ENCODE measurements around the gene GHR. TPM values are rescaled to one million over a fixed set of nuclear protein-coding genes. Genes with fewer than 3 reads are reported as not detected.
"Not testable (repeated sequence)": the region's sequence is repeated elsewhere in the genome, so short reads cannot be mapped to it uniquely, and the experiment has no call there.

The GHR gene
- total RNA-seq, 1 donor from 2014 or later = 1.6 TPM

GRCh38 chr5:42636946-42637345, 213.7 kb downstream of the GHR start:
- FAIRE-seq (no peak), DNase-seq (ENCODE audit: low spot score in 2 of 2) (no peak)

- no peak for DNase-seq (ENCODE audit: low spot score in 2 of 2)
- no peak for FAIRE-seq
These were observed 215.7 kb downstream of the GHR start for GRCh38 chr5:42638972-42639371.

- no peak for DNase-seq (ENCODE audit: low spot score in 2 of 2)
- FAIRE-seq = no peak
These were observed 217.6 kb downstream of the GHR start for GRCh38 chr5:42640835-42641234.

GRCh38 chr5:42641336-42642005, 218.2 kb downstream of the GHR start:
- DNase-seq (ENCODE audit: low spot score in 2 of 2) (no peak), FAIRE-seq (no peak)

- DNase-seq (ENCODE audit: low spot score in 2 of 2) (no peak), FAIRE-seq (no peak)
These were observed 218.8 kb downstream of the GHR start for GRCh38 chr5:42642006-42642405.

GRCh38 chr5:42643360-42643759, 220.1 kb downstream of the GHR start:
- FAIRE-seq = no peak
- no peak for DNase-seq (ENCODE audit: low spot score in 2 of 2)

- no peak for FAIRE-seq
These were observed 221.9 kb downstream of the GHR start for GRCh38 chr5:42645138-42645537.

GRCh38 chr5:42648036-42648435, 224.8 kb downstream of the GHR start:
- FAIRE-seq (no peak), DNase-seq (ENCODE audit: low spot score in 2 of 2) (no peak)

More at GRCh38 chr5:42645138-42645537, 221.9 kb downstream of the GHR start:
- no peak for DNase-seq (ENCODE audit: low spot score in 2 of 2)

GRCh38 chr5:42648915-42649314, 225.7 kb downstream of the GHR start:
- no peak for FAIRE-seq
- no peak for DNase-seq (ENCODE audit: low spot score in 2 of 2)

GRCh38 chr5:42650084-42650483, 226.8 kb downstream of the GHR start:
- FAIRE-seq = no peak
- DNase-seq (ENCODE audit: low spot score in 2 of 2) = no peak

GRCh38 chr5:42653705-42654104, 230.5 kb downstream of the GHR start:
- DNase-seq (ENCODE audit: low spot score in 2 of 2) (no peak), FAIRE-seq (no peak)

- no peak for FAIRE-seq
- no peak for DNase-seq (ENCODE audit: low spot score in 2 of 2)
These were observed 231.4 kb downstream of the GHR start for GRCh38 chr5:42654645-42655044.

- DNase-seq (ENCODE audit: low spot score in 2 of 2) (no peak), FAIRE-seq (no peak)
These were observed 232.9 kb downstream of the GHR start for GRCh38 chr5:42655982-42656650.

GRCh38 chr5:42656651-42657015, 233.4 kb downstream of the GHR start:
- DNase-seq (ENCODE audit: low spot score in 2 of 2) (no peak), FAIRE-seq (no peak)

GRCh38 chr5:42659869-42660268, 236.6 kb downstream of the GHR start:
- DNase-seq (ENCODE audit: low spot score in 2 of 2); FAIRE-seq: not testable (repeated sequence)

GRCh38 chr5:42665857-42666256, 242.6 kb downstream of the GHR start:
- FAIRE-seq = no peak
- no peak for DNase-seq (ENCODE audit: low spot score in 2 of 2)

- DNase-seq (ENCODE audit: low spot score in 2 of 2) (no peak), FAIRE-seq (no peak)
These were observed 243.6 kb downstream of the GHR start for GRCh38 chr5:42666869-42667268.

GRCh38 chr5:42668254-42668653, 245.0 kb downstream of the GHR start:
- DNase-seq (ENCODE audit: low spot score in 2 of 2) = no peak
- no peak for FAIRE-seq

- FAIRE-seq (no peak), DNase-seq (ENCODE audit: low spot score in 2 of 2) (no peak)
These were observed 249.7 kb downstream of the GHR start for GRCh38 chr5:42672925-42673324.

GRCh38 chr5:42675602-42676001, 252.4 kb downstream of the GHR start:
- DNase-seq (ENCODE audit: low spot score in 2 of 2) (no peak), FAIRE-seq (no peak)

GRCh38 chr5:42676362-42676761, 253.1 kb downstream of the GHR start:
- DNase-seq (ENCODE audit: low spot score in 2 of 2) (no peak), FAIRE-seq (no peak)

- DNase-seq (ENCODE audit: low spot score in 2 of 2) (no peak), FAIRE-seq (no peak)
These were observed 254.1 kb downstream of the GHR start for GRCh38 chr5:42677156-42677842.
